Mesenchymal stem cell (in vitro differentiated cells and primary cell): ENCODE results near the gene HEPN1.

ENCODE experiments used
- DNase-seq: peaks from one replicate; pipeline ENCODE4 v3.0.0-alpha.2; 2013
- H2AFZ ChIP-seq: one replicate; pipeline ENCODE4 v1.6.1; 2013; ENCODE audit warnings: low read depth, mild to moderate bottlenecking, control low read depth, inconsistent platforms, low read length, moderate library complexity
- H2AK5ac ChIP-seq: 2 replicates; pipeline ENCODE4 v1.6.1; 2013; ENCODE audit warnings: low read length, moderate library complexity, mild to moderate bottlenecking, inconsistent platforms; ENCODE audit not compliant: severe bottlenecking
- H2BK120ac ChIP-seq: one replicate; pipeline ENCODE4 v1.6.1; 2013; ENCODE audit warnings: low read depth, mild to moderate bottlenecking, inconsistent platforms, low read length, moderate library complexity
- H2BK12ac ChIP-seq, 2 experiments: one replicate each; pipeline ENCODE4 v1.6.1; 2013; ENCODE audit warnings: inconsistent platforms in 2 of 2, low read length in 2 of 2, mild to moderate bottlenecking in 2 of 2, moderate library complexity in 2 of 2, control low read depth in 1 of 2
- H2BK15ac ChIP-seq: one replicate; pipeline ENCODE4 v1.6.1; 2013; ENCODE audit warnings: mild to moderate bottlenecking, low read depth, inconsistent platforms; ENCODE audit not compliant: poor library complexity, severe bottlenecking
- H2BK5ac ChIP-seq: 2 replicates; pipeline ENCODE4 v1.6.1; 2013; ENCODE audit warnings: low read depth, mild to moderate bottlenecking, low read length, control low read depth, inconsistent platforms; ENCODE audit not compliant: poor library complexity, severe bottlenecking
- H3K14ac ChIP-seq, 2 experiments: one replicate each; pipeline ENCODE4 v1.6.1; 2013; ENCODE audit warnings: inconsistent platforms in 2 of 2, low read length in 2 of 2, control low read depth in 1 of 2, mild to moderate bottlenecking in 1 of 2, moderate library complexity in 1 of 2
- H3K18ac ChIP-seq, 2 experiments: one replicate each; pipeline ENCODE4 v1.6.1; 2013; ENCODE audit warnings: inconsistent platforms in 2 of 2, low read length in 2 of 2, control low read depth in 1 of 2, low read depth in 1 of 2, mild to moderate bottlenecking in 1 of 2
- H3K23ac ChIP-seq, 2 experiments: one replicate each; pipeline ENCODE4 v1.6.1; 2013; ENCODE audit warnings: inconsistent platforms in 2 of 2, low read length in 2 of 2, mild to moderate bottlenecking in 2 of 2, moderate library complexity in 2 of 2, control low read depth in 1 of 2
- H3K27ac ChIP-seq: 2 replicates; pipeline ENCODE4 v1.5.1; 2013; ENCODE audit warnings: mild to moderate bottlenecking, moderate library complexity, low read length, control low read depth, inconsistent platforms; ENCODE audit not compliant: poor library complexity, severe bottlenecking
- H3K27me3 ChIP-seq, 2 experiments: 2 replicates each; pipeline versions ENCODE4 v1.6.1 to v1.7.0; 2013; ENCODE audit warnings: low read length in 2 of 2, mild to moderate bottlenecking in 2 of 2, moderate library complexity in 2 of 2, control low read depth in 1 of 2, inconsistent platforms in 1 of 2; ENCODE audit not compliant: control insufficient read depth in 1 of 2, insufficient read depth in 1 of 2
- H3K36me3 ChIP-seq, 2 experiments: 2 replicates each; pipeline versions ENCODE4 v1.6.1 to v1.7.0; 2013; ENCODE audit warnings: low read length in 2 of 2, control low read depth in 1 of 2, inconsistent platforms in 1 of 2, low read depth in 1 of 2, mild to moderate bottlenecking in 1 of 2; ENCODE audit not compliant: insufficient read depth in 2 of 2, control insufficient read depth in 1 of 2
- H3K4ac ChIP-seq, 2 experiments: one replicate each; pipeline ENCODE4 v1.6.1; 2013; ENCODE audit warnings: inconsistent platforms in 2 of 2, low read length in 2 of 2, mild to moderate bottlenecking in 2 of 2, moderate library complexity in 2 of 2, control low read depth in 1 of 2, low read depth in 1 of 2
- H3K4me1 ChIP-seq: 2 replicates; pipeline ENCODE4 v1.6.1; 2013; ENCODE audit warnings: low read depth, low read length, control low read depth; ENCODE audit not compliant: control insufficient read depth, insufficient read depth
- H3K4me2 ChIP-seq: 2 replicates; pipeline ENCODE4 v1.6.1; 2013; ENCODE audit warnings: low read length, mild to moderate bottlenecking, inconsistent platforms; ENCODE audit not compliant: poor library complexity, severe bottlenecking
- H3K4me3 ChIP-seq, 2 experiments: 2 replicates each; pipeline versions ENCODE4 v1.5.1 to v1.7.0; 2013; ENCODE audit warnings: low read length in 2 of 2, mild to moderate bottlenecking in 2 of 2, control low read depth in 1 of 2, low read depth in 1 of 2; ENCODE audit not compliant: insufficient read depth in 1 of 2
- H3K79me1 ChIP-seq: replicated peaks from 2 replicates; pipeline ENCODE4 v1.6.1; 2013; ENCODE audit warnings: mild to moderate bottlenecking, control low read depth, low read length, inconsistent platforms; ENCODE audit not compliant: poor library complexity, severe bottlenecking
- H3K9ac ChIP-seq: 2 replicates; pipeline ENCODE4 v1.7.0; 2013; ENCODE audit warnings: mild to moderate bottlenecking, low read length, moderate library complexity
- H3K9me3 ChIP-seq: 2 replicates; pipeline ENCODE4 v1.7.0; 2013; ENCODE audit warnings: mild to moderate bottlenecking, low read length; ENCODE audit not compliant: control insufficient read depth
- H4K8ac ChIP-seq: one replicate; pipeline ENCODE4 v1.6.1; 2013; ENCODE audit warnings: inconsistent platforms, mild to moderate bottlenecking, low read length, moderate library complexity
- H4K91ac ChIP-seq: one replicate; pipeline ENCODE4 v1.6.1; 2013; ENCODE audit warnings: mild to moderate bottlenecking, low read length, inconsistent platforms
- WGBS: methylation state at CpG from one replicate; pipeline ENCODE4 v1.1.7; 2013; ENCODE audit warnings: mixed read lengths; 5-methylcytosine and 5-hydroxymethylcytosine counted together

The HEPN1 gene

DNA sequence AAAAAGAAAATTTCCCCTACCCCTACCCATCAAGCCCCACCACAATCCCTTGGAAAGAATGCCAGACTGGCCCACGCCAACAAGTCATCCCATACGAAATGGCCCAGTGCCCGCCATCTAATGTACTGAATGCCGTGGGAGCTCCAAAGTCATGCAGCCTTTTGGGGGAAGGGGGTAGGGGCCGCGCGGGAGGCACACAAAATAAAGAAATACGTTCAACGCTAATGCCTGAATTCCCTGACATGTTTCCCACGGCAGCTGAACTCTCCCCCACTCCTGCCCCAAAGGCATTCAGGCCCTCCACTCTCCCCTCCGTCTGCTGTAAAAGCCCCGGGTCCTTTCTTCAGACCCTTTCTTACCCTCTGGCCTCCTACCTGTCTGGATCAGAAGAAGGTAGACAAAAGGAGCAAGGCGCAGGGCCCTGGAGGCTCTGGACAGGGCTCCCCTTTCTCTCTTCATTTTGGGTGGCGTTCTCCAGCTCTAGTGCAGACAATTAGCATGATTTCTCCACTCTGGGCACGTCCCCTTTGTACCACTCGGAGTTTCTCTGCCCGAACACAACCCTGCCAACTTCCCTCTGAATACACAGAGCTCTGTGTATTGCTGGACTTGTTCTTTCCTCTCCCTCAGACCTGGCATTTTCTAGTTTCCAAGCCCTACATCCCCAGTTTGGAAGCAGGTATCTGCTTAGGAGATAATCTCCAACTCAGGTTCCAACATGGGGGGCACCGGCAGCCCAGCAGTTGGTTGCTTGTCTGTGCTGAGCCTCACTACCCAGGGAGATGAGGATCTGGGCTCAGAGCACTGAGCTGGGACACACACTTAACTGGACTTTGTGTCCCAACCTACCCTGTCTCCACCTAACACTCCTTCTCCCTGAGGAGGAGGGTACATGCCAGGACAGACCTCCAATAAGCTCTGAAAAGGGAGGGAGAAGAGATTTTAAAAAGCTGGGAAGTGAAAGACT lies 16.8 kb downstream of the HEPN1 start, which contains the start of gene HEPACAM:
Gene HEPACAM (minus strand): TSS at position 500 of the 967 bp plus-strand sequence. CDS start 41 bp downstream, at position 459.
- Histone ChIP-seq H2AK5ac (peak within 1 kb of the TSS; percentile 78), H3K18ac (no peak within 1 kb of the TSS), H3K9me3 (no peaks in the 10 kb centered on the region), H2BK12ac (no peak within 1 kb of the TSS), H3K4ac (no peak within 1 kb of the TSS), H3K79me1 (no peaks in the 10 kb centered on the region), H3K27me3 (no peaks in the 10 kb centered on the region), H3K23ac (no peak within 1 kb of the TSS), H3K4me2 (no peak within 1 kb of the TSS), H2BK15ac (no peak within 1 kb of the TSS), H3K4me1 (peaks cover 4% of the 10 kb centered on the region), H4K8ac (no peak within 1 kb of the TSS), H2BK5ac (no peak within 1 kb of the TSS), H2AFZ (no peak within 1 kb of the TSS), H3K9ac (no peak within 1 kb of the TSS), H3K14ac (no peak within 1 kb of the TSS), H3K4me3 (no peak within 1 kb of the TSS), H4K91ac (no peak within 1 kb of the TSS), H3K27ac (peak within 1 kb of the TSS; percentile 68), H2BK120ac (no peak within 1 kb of the TSS), H3K36me3 (no peaks in the 10 kb centered on the region)
- 93% methylated on average over 18 of the region's 18 CpGs for WGBS
- no peak for DNase-seq

DNA sequence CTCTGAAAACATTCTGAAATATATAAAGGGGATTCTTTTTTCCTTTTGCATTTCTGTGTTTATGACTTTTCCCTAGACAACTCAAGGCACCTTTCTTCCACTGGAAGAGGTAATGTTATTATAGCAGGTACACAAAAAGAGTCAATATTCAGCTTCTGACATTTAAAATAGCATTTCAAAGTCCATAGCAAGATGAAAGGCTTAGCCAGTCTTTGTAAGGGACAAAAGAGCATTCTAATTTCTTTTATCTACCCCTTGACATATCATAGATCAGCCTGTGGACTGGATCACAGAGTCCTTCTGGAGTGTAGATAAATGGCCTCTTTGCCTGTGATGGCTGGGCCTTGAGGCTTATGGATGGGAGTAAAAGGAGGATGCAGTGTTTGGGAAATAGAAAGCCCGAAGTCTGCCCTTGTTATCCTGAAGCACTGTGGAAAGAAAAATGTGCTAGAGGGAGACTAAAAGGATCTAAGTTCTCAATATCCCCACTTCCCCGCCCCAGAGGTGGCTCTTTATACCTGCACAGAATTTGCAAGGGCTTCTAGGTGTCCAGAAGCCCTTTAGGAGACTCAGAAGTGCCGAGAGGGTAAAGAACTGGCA lies 18.4 kb downstream of the HEPN1 start:
- Histone ChIP-seq H3K9ac (no peak overlapping the region), H3K4me1 (peaks cover 4% of the 10 kb centered on the region), H2BK5ac (no peak overlapping the region), H3K79me1 (no peaks in the 10 kb centered on the region), H3K36me3 (no peaks in the 10 kb centered on the region), H3K23ac (no peak overlapping the region), H2AK5ac (peak overlapping the region; percentile 22), H2BK15ac (no peak overlapping the region), H3K4ac (no peak overlapping the region), H2BK12ac (no peak overlapping the region), H3K27ac (no peak overlapping the region), H2BK120ac (no peak overlapping the region), H4K8ac (no peak overlapping the region), H3K18ac (no peak overlapping the region), H3K4me3 (no peak overlapping the region), H2AFZ (no peak overlapping the region), H3K27me3 (no peaks in the 10 kb centered on the region), H4K91ac (no peak overlapping the region), H3K9me3 (no peaks in the 10 kb centered on the region), H3K4me2 (no peak overlapping the region), H3K14ac (no peak overlapping the region)
- WGBS, result 86% methylated on average over 3 of the region's 3 CpGs
- no peak for DNase-seq

DNA sequence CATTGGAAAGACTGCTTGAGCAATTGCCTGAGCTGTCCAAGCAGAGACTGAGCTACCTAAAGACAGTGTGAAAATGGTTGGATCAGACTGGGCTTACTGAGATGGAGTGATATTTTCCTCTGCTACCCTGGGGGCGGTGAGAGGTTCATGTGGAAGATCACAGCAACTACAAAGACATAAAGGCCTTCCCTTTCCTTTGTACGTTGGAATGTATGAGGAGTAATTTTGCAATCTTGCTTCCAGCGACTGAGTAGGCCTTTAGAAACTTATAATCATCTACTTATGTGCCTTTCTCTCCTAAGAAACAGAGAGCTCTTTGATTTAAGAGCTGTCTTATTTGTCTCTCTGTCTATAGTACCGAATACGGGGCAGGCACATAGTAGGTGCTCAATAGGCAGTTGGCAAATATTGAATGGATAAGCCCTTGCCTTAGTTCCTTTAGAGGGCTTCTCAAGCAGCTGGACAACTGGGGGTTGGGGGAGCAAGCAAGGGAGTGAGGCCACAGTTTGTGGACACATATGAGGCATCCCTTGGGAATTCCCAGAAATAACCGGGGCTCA lies 19.2 kb downstream of the HEPN1 start:
- H3K79me1 ChIP-seq, result no peaks in the 10 kb centered on the region
- WGBS, result 96% methylated on average over 3 of the region's 6 CpGs

DNA sequence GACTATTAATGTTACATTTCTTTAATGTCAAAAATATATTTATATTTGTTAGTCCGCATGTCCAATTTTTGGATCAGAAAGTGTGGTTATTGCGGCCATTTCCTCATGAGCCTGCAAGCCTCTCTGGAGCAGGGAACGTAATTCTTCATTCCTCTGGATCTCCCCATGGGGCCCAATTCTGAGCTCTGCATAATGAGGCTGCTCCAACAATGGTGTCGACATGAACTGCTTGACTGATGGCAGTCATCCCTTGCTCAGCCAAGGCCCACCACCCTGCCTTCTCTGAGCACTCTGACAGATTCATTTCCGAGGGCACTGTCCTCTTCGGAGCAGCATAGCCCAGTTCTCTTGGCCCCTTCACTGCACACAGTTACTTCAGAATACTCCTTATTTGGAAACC lies 19.9 kb downstream of the HEPN1 start:
- Histone ChIP-seq H3K18ac (no peak overlapping the region), H3K4ac (no peak overlapping the region), H3K36me3 (no peaks in the 10 kb centered on the region), H3K79me1 (no peaks in the 10 kb centered on the region), H2BK5ac (no peak overlapping the region), H3K4me2 (no peak overlapping the region), H3K4me3 (no peak overlapping the region), H4K8ac (no peak overlapping the region), H3K27me3 (no peaks in the 10 kb centered on the region), H3K9ac (no peak overlapping the region), H2BK120ac (no peak overlapping the region), H4K91ac (no peak overlapping the region), H3K4me1 (peaks cover 4% of the 10 kb centered on the region), H2BK12ac (no peak overlapping the region), H3K14ac (no peak overlapping the region), H3K9me3 (no peaks in the 10 kb centered on the region), H2BK15ac (no peak overlapping the region), H3K27ac (no peak overlapping the region), H3K23ac (no peak overlapping the region), H2AFZ (no peak overlapping the region), H2AK5ac (no peak overlapping the region)
- WGBS, result 84% methylated on average over 6 of the region's 6 CpGs
- DNase-seq, result no peak

More for the DNA sequence above, 19.2 kb downstream of the HEPN1 start:
- Histone ChIP-seq H2BK5ac (no peak overlapping the region), H2BK12ac (no peak overlapping the region), H3K4me2 (no peak overlapping the region), H2AFZ (no peak overlapping the region), H3K36me3 (no peaks in the 10 kb centered on the region), H2BK15ac (no peak overlapping the region), H3K4me1 (peaks cover 4% of the 10 kb centered on the region), H3K9me3 (no peaks in the 10 kb centered on the region), H3K9ac (no peak overlapping the region), H3K18ac (no peak overlapping the region), H3K27ac (no peak overlapping the region), H3K14ac (no peak overlapping the region), H3K23ac (no peak overlapping the region), H3K27me3 (no peaks in the 10 kb centered on the region), H4K8ac (no peak overlapping the region), H3K4me3 (no peak overlapping the region), H4K91ac (no peak overlapping the region), H2AK5ac (no peak overlapping the region), H3K4ac (no peak overlapping the region), H2BK120ac (no peak overlapping the region)
- DNase-seq, result no peak
